ENCODE results near the gene SLC16A12. TPM values are rescaled to one million over a fixed set of nuclear protein-coding genes. Genes with fewer than 3 reads are reported as not detected.

Gene SLC16A12
- total RNA-seq, 2 donors from 2014 or later, result 0.20 to 0.24 TPM

DNA sequence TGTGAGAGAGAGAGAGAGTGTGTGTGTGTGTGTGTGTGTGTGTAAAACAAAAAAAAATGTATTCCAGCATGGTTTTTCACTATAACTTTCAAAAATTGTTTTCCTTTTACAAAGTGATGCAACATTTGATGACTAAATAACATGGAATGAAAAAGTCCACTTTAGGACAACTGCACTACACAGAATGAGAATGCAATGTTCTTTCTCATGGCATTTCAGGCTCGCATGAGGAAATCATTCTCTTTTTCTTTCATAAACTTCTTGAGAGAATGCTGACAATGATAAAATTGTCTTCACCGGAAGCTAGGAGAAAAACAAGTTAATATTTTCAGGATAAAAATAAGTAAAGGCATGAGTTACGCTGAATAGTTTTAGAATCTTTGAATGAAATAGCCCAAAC lies 53.7 kb downstream of the SLC16A12 start:
- Histone ChIP-seq H3K27me3 (no peaks in the 10 kb centered on the region), H3K9ac (ENCODE audit: low read depth in 2 of 2, low read length in 2 of 2) (no peak overlapping the region), H3K4me1 (no peaks in the 10 kb centered on the region), H3K27ac (no peak overlapping the region), H3K9me3 (no peaks in the 10 kb centered on the region), H3K4me3 (no peak overlapping the region), H3K36me3 (no peaks in the 10 kb centered on the region)
- intact Hi-C loops (cut with DNase I), result no loop called here
- TF ChIP-seq, protein P1, sequence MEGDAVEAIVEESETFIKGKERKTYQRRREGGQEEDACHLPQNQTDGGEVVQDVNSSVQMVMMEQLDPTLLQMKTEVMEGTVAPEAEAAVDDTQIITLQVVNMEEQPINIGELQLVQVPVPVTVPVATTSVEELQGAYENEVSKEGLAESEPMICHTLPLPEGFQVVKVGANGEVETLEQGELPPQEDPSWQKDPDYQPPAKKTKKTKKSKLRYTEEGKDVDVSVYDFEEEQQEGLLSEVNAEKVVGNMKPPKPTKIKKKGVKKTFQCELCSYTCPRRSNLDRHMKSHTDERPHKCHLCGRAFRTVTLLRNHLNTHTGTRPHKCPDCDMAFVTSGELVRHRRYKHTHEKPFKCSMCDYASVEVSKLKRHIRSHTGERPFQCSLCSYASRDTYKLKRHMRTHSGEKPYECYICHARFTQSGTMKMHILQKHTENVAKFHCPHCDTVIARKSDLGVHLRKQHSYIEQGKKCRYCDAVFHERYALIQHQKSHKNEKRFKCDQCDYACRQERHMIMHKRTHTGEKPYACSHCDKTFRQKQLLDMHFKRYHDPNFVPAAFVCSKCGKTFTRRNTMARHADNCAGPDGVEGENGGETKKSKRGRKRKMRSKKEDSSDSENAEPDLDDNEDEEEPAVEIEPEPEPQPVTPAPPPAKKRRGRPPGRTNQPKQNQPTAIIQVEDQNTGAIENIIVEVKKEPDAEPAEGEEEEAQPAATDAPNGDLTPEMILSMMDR (IDR thresholded peaks at IDR 0.05), result no peak
- no peak for DNase-seq

DNA sequence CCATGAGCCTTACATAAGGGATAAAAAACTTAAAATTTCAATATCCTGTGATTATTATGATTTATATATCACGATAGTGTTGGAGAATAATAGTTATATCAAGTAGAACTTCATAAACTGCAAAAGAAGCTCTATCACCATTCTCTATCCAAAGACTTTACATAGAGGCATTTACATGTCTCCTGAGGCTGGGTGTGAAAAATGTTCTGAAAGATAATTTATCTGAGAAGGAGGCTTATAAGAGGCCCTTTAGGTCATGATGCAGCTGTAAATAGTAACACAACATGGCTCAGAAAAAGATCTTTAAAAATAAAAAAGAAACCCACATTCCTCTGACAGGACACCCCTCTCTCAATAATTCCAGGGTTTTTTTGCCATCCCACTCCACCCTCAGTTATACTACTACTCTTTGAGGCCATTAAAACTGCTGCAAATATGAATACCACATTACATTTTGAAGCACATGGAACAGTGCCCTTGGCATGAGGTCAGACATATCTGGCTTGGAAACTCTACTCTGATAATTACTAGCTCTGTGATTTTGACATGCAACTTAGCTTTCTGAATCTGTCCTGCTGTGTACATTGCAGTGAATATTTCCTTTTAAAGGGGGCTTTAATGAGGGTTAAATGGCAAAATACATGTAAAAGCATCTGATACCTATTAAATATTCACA lies 55.5 kb downstream of the SLC16A12 start:
- DNase-seq, result no peak
- Histone ChIP-seq H3K27ac (no peak overlapping the region), H3K9me3 (no peaks in the 10 kb centered on the region), H3K36me3 (no peaks in the 10 kb centered on the region), H3K9ac (ENCODE audit: low read depth in 2 of 2, low read length in 2 of 2) (no peak overlapping the region), H3K27me3 (no peaks in the 10 kb centered on the region), H3K4me3 (no peak overlapping the region), H3K4me1 (no peaks in the 10 kb centered on the region)
- intact Hi-C loops (cut with DNase I), result no loop called here
- TF ChIP-seq, protein P1 (IDR thresholded peaks at IDR 0.05), result no peak

DNA sequence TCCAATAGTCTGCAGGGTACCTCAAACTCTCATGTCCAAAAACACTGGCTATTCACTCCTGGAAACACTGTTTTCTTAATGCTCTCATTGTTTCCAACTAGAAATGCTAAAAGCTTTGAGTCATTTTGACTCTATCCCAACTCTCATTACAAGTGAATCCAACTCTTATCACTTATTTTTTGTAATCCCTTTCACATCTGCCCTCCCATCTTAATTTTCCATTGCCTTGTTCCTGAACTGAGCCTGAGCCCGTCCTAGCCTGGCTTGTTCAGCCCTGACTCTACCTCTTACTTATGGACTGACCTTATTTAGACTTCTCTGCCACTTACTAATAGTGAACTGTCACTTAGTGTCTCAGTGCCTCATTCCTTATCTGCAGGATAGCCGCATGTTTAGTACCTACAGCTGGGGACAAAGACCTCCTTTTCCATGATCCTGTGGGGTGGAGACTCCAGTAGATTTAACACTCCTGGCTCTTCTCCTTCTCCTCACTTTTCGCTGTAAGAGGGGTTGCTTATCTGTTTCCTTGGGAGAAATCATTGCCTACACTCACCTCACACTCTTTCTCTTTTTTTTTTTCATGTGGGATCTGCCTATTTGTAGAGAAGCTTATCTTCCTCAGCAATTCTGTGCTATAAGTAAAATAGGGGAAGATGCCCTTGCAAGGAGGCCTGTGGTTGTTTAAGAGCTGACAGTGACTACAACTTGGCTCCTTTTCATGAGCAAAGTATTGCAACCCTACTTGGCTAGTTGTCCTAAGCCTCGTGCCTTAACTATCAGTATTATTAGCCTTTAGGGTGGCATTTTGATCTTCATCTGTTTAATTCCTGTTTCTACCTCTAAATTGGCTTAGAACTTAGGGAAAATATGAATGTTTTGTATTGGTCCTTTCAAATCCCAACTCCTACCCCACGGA lies 56.4 kb downstream of the SLC16A12 start:
- DNase-seq, result no peak
- Histone ChIP-seq H3K36me3 (no peaks in the 10 kb centered on the region), H3K4me1 (no peaks in the 10 kb centered on the region), H3K9ac (ENCODE audit: low read depth in 2 of 2, low read length in 2 of 2) (no peak overlapping the region), H3K27me3 (no peaks in the 10 kb centered on the region), H3K27ac (no peak overlapping the region), H3K9me3 (no peaks in the 10 kb centered on the region), H3K4me3 (no peak overlapping the region)
- intact Hi-C loops (cut with DNase I), result no loop called here
- TF ChIP-seq, protein P1 (IDR thresholded peaks at IDR 0.05), result no peak

DNA sequence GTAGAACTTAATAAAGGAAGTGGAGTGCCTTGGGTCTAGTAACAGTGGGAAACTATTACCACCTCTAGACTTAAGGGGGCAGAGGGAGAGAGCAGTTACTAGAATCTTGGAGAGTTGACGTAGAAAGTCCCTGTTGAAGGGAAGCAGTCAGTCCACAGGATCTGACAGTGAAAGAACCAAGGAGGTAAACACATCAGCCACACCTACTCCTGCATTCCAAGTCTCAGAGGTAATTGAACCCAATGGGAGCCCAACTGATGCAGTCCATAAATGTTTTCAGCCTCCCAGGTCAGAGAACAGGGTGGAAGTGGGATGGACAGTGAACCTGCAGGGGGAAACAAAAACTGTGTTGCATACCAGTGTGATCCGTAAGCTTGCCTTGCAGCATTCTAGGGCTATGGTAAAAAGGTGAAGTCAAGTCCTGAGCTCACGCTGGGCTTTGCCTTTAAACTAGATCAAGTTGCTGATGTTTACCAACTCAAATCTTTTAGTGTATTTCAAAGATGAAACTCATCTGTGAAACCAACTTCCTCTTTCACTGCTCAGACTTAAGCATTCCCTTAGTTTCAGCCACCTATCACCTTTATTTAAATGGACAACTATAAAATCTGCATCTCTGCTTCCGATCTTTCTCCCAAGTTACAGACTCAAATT lies 57.2 kb downstream of the SLC16A12 start:
- intact Hi-C loops (cut with DNase I), result no loop called here

DNA sequence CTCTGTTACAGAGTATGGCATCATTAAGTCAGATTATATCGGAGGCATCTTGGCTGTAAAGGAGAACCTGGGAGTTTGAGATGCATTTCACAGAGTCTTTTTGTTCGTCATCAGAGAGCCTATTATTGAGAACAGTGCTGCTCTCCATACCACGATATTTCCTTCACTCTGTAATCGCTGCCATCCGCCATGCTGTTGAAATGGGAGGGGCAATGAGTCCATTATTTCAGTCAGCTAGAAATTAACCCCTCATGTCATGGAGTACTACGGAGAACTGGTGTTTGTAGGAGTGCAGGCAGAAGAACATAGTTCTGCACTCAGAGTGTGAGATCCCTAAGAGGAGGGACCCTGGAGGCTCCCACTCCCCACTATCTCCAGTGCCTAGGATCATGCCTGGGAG lies 59.2 kb downstream of the SLC16A12 start:
- Histone ChIP-seq H3K9me3 (no peaks in the 10 kb centered on the region), H3K27me3 (no peaks in the 10 kb centered on the region), H3K27ac (no peak overlapping the region), H3K9ac (ENCODE audit: low read depth in 2 of 2, low read length in 2 of 2) (no peak overlapping the region), H3K4me3 (no peak overlapping the region), H3K4me1 (no peaks in the 10 kb centered on the region), H3K36me3 (no peaks in the 10 kb centered on the region)
- intact Hi-C loops (cut with DNase I), result no loop called here
- TF ChIP-seq, protein P1 (IDR thresholded peaks at IDR 0.05), result no peak
- DNase-seq, result no peak

More for the DNA sequence above, 57.2 kb downstream of the SLC16A12 start:
- Histone ChIP-seq H3K27ac (no peak overlapping the region), H3K9me3 (no peaks in the 10 kb centered on the region), H3K4me1 (no peaks in the 10 kb centered on the region), H3K36me3 (no peaks in the 10 kb centered on the region), H3K27me3 (no peaks in the 10 kb centered on the region), H3K4me3 (no peak overlapping the region), H3K9ac (ENCODE audit: low read depth in 2 of 2, low read length in 2 of 2) (no peak overlapping the region)
- TF ChIP-seq, protein P1 (IDR thresholded peaks at IDR 0.05), result no peak
- DNase-seq, result no peak
